ENCODE data around the gene CD22. TPM values are rescaled to one million over a fixed set of nuclear protein-coding genes. Genes with fewer than 3 reads are reported as not detected.
"Not testable (repeated sequence)": the region's sequence is repeated elsewhere in the genome, so short reads cannot be mapped to it uniquely, and the experiment has no call there.

Gene CD22
- total and polyA plus RNA-seq, 8 donors: 5.2 to 63.2 (median 12.0) TPM

DNA sequence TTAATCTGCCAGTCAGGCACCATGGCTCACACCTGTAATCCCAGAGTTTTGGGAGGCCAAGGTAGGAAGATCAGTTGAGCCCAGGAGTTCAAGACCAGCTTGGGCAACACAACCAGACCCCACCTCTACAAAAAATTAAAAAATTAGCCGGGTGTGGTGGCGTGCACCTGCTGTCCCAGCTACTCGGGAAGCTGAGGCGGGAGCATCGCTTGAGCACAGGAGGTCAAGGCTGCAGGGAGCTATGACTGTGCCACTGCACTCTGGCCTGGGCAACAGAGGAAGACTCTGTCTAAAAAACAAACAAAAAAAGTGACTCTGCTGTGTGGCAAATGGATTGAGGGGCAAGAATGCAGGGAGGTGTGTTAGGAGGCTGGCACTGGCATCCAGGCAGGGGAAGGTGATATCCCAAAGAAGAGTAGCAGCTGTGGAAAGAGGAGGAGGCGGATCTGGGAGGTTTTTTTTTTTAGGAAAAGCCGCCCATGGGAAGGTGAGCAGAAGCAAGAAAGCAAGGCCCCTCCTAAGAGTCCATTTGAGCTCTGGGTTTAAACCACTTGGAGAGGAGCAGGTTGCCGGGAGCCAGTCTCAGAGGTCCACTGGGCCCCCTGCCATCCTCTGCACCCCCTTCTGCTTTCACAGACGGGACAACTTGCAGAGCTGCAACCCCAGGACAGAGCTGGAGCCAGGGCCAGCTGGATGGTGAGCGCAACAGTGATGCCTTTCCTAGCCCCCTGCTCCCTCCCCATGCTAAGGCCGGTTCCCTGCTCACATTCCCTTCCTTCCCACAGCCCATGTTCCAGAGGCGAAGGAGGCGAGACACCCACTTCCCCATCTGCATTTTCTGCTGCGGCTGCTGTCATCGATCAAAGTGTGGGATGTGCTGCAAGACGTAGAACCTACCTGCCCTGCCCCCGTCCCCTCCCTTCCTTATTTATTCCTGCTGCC is 44.6 kb upstream of the CD22 start:
- Histone ChIP-seq H3K36me3 (peaks cover 0 to 5% of the 10 kb centered on the region in 2 donors), H3K27ac (no peak overlapping the region), H3K9me3 (no peaks in the 10 kb centered on the region), H3K27me3 (peaks cover 0 to 29% of the 10 kb centered on the region in 2 donors), H3K4me3 (no peak overlapping the region), H3K4me1 (peaks cover 0 to 22% of the 10 kb centered on the region in 2 donors)
- TF ChIP-seq, protein P1, sequence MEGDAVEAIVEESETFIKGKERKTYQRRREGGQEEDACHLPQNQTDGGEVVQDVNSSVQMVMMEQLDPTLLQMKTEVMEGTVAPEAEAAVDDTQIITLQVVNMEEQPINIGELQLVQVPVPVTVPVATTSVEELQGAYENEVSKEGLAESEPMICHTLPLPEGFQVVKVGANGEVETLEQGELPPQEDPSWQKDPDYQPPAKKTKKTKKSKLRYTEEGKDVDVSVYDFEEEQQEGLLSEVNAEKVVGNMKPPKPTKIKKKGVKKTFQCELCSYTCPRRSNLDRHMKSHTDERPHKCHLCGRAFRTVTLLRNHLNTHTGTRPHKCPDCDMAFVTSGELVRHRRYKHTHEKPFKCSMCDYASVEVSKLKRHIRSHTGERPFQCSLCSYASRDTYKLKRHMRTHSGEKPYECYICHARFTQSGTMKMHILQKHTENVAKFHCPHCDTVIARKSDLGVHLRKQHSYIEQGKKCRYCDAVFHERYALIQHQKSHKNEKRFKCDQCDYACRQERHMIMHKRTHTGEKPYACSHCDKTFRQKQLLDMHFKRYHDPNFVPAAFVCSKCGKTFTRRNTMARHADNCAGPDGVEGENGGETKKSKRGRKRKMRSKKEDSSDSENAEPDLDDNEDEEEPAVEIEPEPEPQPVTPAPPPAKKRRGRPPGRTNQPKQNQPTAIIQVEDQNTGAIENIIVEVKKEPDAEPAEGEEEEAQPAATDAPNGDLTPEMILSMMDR (IDR thresholded peaks at IDR 0.05): no peak
- DNase-seq (no peak), ATAC-seq (no peak)
- intact Hi-C loops (cut with DNase I): no loop called here

DNA sequence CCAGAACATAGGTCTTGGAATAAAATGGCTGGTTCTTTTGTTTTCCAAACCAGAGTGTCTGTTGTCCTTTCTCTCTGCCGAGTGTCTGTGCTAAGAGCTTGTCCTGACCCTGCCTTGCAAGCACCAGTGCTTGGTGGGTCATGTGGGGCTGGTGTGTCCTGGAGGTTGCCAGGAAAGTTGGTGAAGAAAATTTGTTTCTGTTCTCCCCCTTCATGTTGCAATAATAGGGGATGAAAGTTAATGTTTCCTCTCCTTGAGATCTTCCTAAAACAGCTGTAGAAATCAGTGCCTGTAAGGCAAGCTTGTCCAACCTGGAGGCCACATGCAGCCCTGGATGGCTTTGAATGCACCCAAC is 43.9 kb upstream of the CD22 start:
- Histone ChIP-seq H3K9me3 (no peaks in the 10 kb centered on the region), H3K4me3 (no peak overlapping the region), H3K27me3 (peaks cover 0 to 29% of the 10 kb centered on the region in 2 donors), H3K36me3 (no peaks in the 10 kb centered on the region), H3K27ac (no peak overlapping the region), H3K4me1 (peaks cover 0 to 22% of the 10 kb centered on the region in 2 donors)
- intact Hi-C loops (cut with DNase I): no loop called here
- ATAC-seq: no peak
- TF ChIP-seq, protein P1 (IDR thresholded peaks at IDR 0.05): no peak
- DNase-seq: no peak

DNA sequence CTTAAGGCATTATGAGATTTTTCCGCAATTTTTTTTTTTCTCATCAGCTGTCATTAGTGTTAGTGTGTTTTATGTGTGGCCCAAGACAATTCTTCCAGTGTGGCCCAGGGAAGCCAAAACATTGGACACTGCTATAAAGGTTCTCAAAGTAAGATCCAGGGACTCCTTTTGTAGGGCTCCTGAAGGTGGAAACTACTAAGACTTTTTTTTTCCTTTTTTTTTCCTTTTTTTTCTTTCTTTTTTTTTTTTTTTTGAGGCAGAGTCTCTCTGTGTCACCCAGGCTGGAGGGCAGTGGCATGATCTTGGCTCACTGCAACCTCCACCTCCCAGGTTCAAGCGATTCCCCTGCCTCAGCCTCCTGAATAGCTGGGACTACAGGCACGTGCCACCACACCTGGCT is 43.5 kb upstream of the CD22 start:
- peaks cover 0 to 29% of the 10 kb centered on the region in 2 donors for H3K27me3 ChIP-seq
- H3K4me3 ChIP-seq; DNase-seq; ATAC-seq; H3K27ac ChIP-seq; H3K36me3 ChIP-seq; intact Hi-C loops (cut with DNase I); H3K9me3 ChIP-seq: not testable (repeated sequence)
- H3K4me1 ChIP-seq: peaks cover 0 to 22% of the 10 kb centered on the region in 2 donors

DNA sequence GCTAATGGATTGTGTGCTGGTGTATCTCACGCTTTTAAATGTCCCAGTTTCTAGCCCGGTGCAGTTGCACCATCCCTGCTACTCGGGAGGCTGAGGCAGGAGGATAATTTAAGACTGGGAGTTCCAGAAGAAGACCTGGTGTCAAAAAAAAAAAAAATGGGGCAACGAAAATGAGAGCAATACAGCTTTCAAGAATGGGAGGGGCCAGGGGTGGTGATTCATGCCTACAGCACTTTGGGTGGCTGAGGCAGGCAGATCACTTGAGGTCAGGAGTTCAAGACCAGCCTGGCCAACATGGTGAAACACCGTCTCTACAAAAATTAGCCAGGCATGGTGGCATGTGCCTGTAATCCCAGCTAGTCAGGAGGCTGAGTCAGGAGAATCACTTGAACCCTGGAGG is 42.9 kb upstream of the CD22 start:
- DNase-seq; ATAC-seq; H3K27ac ChIP-seq; H3K9me3 ChIP-seq; H3K4me3 ChIP-seq; H3K36me3 ChIP-seq; intact Hi-C loops (cut with DNase I): not testable (repeated sequence)
- Histone ChIP-seq H3K27me3 (peaks cover 0 to 30% of the 10 kb centered on the region in 2 donors), H3K4me1 (peaks cover 0 to 22% of the 10 kb centered on the region in 2 donors)

DNA sequence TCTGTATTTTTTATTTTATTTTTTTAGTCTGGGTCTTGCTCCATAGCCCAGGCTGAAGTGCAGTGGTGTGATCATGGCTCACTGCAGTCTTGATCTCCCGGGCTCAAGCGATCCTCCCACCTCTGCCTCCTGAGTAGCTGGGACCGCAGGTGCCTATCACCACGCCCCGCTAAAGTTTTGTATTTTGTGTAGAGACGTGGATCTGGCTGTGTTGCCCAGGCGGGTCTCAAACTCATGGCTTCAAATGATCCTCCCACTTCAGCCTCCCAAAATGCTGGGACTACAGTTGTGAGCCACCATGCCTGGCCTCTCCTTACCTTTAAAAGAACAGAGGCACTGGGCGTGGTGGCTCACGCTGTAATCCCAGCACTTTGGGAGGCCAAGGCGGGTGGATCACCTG is 41.3 kb upstream of the CD22 start:
- Histone ChIP-seq H3K27me3 (peaks cover 0 to 31% of the 10 kb centered on the region in 2 donors), H3K9me3 (no peaks in the 10 kb centered on the region), H3K36me3 (no peaks in the 10 kb centered on the region), H3K4me3 (no peak overlapping the region), H3K27ac (no peak overlapping the region), H3K4me1 (peaks cover 0 to 10% of the 10 kb centered on the region in 2 donors)
- DNase-seq (no peak), ATAC-seq (no peak)
- intact Hi-C loops (cut with DNase I): no loop called here
- TF ChIP-seq, protein P1 (IDR thresholded peaks at IDR 0.05): no peak

DNA sequence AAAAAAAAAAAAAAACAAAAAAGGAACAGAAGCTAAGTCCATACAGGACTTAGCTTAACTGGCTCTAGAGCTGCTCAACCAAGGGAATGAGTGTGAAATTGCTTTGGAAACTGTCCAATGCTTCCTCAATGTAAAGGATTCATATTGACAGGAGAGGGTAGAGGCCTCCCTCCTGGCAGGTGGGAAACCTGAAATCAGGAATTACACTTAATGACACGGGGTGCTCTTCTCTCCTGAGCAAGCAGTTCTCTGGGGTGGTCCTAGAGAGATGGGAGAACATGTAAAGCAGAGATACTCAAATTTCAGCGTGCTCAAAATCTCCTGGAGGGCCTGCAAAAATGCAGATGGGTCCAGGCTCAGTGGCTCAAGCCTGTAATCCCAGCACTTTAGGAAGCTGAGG is 40.7 kb upstream of the CD22 start:
- peaks cover 0 to 31% of the 10 kb centered on the region in 2 donors for H3K27me3 ChIP-seq
- no peak overlapping the region for H3K4me3 ChIP-seq
- no peaks in the 10 kb centered on the region for H3K9me3 ChIP-seq
- intact Hi-C loops (cut with DNase I): no loop called here
- no peak overlapping the region for H3K27ac ChIP-seq
- no peaks in the 10 kb centered on the region for H3K36me3 ChIP-seq
- TF ChIP-seq, protein P1 (IDR thresholded peaks at IDR 0.05): no peak
- ATAC-seq (no peak), DNase-seq (no peak)
- H3K4me1 ChIP-seq: peaks cover 0 to 7% of the 10 kb centered on the region in 2 donors
